Glutamatergic neuron (in vitro differentiated cells): Measurements from ENCODE around the gene KCNMA1. TPM values are rescaled to one million over a fixed set of nuclear protein-coding genes. Genes with fewer than 3 reads are reported as not detected.

Source experiments
- DNase-seq: peaks from one replicate; pipeline ENCODE4 v3.0.0; 2022
- H3K27ac Mint-ChIP-seq: one replicate; pipeline ENCODE4 v1.8.0; 2020; ENCODE audit warnings: mild to moderate bottlenecking, mixed read lengths, inconsistent platforms; ENCODE audit not compliant: unreplicated experiment
- H3K27me3 Mint-ChIP-seq: one replicate; pipeline ENCODE4 v1.8.0; 2020; ENCODE audit warnings: mild to moderate bottlenecking, moderate library complexity, mixed read lengths, inconsistent platforms; ENCODE audit not compliant: unreplicated experiment
- H3K36me3 Mint-ChIP-seq: one replicate; pipeline ENCODE4 v1.8.0; 2020; ENCODE audit warnings: mild to moderate bottlenecking, mixed read lengths, inconsistent platforms; ENCODE audit not compliant: unreplicated experiment
- H3K4me1 Mint-ChIP-seq: one replicate; pipeline ENCODE4 v1.8.0; 2020; ENCODE audit warnings: mild to moderate bottlenecking, low read depth, mixed read lengths, inconsistent platforms; ENCODE audit not compliant: unreplicated experiment
- H3K4me3 Mint-ChIP-seq: one replicate; pipeline ENCODE4 v1.8.0; 2020; ENCODE audit warnings: mild to moderate bottlenecking, mixed read lengths, inconsistent platforms; ENCODE audit not compliant: unreplicated experiment
- H3K9me3 Mint-ChIP-seq: one replicate; pipeline ENCODE4 v1.8.0; 2020; ENCODE audit warnings: mild to moderate bottlenecking, moderate library complexity, mixed read lengths, inconsistent platforms; ENCODE audit not compliant: unreplicated experiment
- total RNA-seq: library from RNA; stranded (reverse); fragmentation: NEBNext Ultra II Directional; extraction: Animal tissue kit (Norgen Biotek cat#: 25700); gene quantifications from one replicate; pipeline ENCODE4 v1.2.1, GENCODE V29; 2021; ENCODE audit not compliant: unreplicated experiment
- TF ChIP-seq, protein P1 (sequence below): fragments of 200-600 bp; sonication (generic); IDR thresholded peaks from one replicate; pipeline ENCODE4 v1.5.0; 2021; ENCODE audit not compliant: partially characterized antibody, unreplicated experiment

Gene KCNMA1
- total RNA-seq, 1 donor from 2014 or later: 3.2 TPM

DNA sequence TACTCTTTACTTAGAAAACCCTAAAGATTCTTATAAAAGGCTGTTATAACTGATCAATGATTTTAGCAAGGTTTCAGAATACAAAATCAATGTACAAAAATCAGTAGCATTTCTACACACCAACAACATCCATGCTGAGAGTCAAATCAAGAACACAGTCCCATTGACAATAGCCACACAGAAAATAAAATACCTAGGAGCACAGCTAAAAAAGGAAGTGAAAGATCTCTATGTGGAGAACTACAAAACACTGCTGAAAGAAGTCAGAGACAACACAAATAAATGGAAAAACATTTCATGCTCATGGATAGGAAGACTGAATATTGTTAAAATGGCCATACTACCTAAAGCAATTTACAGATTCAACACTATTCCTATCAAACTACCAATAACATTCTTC is 427.0 kb downstream of the KCNMA1 start:
- Mint-ChIP-seq H3K9me3 (no peaks in the 10 kb centered on the region), H3K27ac (no peak overlapping the region), H3K36me3 (no peaks in the 10 kb centered on the region), H3K27me3 (no peaks in the 10 kb centered on the region), H3K4me1 (no peaks in the 10 kb centered on the region), H3K4me3 (no peak overlapping the region)
- TF ChIP-seq, protein P1, sequence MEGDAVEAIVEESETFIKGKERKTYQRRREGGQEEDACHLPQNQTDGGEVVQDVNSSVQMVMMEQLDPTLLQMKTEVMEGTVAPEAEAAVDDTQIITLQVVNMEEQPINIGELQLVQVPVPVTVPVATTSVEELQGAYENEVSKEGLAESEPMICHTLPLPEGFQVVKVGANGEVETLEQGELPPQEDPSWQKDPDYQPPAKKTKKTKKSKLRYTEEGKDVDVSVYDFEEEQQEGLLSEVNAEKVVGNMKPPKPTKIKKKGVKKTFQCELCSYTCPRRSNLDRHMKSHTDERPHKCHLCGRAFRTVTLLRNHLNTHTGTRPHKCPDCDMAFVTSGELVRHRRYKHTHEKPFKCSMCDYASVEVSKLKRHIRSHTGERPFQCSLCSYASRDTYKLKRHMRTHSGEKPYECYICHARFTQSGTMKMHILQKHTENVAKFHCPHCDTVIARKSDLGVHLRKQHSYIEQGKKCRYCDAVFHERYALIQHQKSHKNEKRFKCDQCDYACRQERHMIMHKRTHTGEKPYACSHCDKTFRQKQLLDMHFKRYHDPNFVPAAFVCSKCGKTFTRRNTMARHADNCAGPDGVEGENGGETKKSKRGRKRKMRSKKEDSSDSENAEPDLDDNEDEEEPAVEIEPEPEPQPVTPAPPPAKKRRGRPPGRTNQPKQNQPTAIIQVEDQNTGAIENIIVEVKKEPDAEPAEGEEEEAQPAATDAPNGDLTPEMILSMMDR: no peak
- no peak for DNase-seq

DNA sequence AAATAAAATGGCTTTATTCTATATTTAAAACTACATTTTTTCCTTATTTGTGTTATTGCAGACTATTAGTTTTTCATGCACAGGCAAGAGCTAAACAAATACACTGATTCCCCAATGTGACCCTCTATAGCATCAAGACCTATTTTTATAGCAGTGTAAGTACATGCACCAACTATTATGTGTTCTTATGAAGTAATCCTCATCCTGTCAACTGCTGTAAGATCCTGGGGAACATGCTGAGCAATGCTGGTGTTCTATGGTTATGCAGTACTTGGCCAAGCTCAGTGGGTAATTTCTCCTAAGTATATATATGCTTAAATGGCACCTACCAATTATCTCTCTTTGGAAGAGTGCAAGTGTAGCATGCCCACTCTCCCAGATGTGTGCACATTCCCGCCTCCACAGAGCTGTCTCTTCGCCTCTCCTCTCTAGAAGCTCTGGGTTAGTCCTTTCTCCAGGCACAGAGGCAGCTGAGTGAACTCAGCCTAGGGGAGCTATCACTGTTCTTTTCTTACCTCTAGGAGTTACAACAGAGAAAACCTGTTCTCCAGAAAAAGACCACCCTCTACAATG is 428.8 kb downstream of the KCNMA1 start:
- TF ChIP-seq, protein P1: no peak
- Mint-ChIP-seq H3K27ac (no peak overlapping the region), H3K9me3 (no peaks in the 10 kb centered on the region), H3K27me3 (no peaks in the 10 kb centered on the region), H3K4me3 (no peak overlapping the region), H3K4me1 (no peaks in the 10 kb centered on the region), H3K36me3 (no peaks in the 10 kb centered on the region)
- DNase-seq: no peak

DNA sequence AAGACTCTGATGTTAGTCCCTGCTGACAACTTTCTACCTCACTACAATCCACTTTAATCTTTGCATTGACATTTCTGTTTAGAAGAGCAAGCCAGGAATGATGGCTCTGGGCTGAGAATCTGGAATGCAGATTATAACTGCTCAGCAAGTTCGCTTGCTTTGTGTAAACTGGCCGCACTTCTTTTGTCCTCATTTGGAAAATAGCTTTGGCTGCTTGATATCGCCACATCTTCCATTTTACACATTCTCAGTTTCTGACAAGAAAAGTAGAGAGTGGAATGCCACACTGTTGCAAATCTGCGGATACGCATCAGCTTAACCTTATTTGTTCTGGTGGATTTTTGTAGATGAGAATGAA is 429.8 kb downstream of the KCNMA1 start:
- no peak overlapping the region for H3K4me3 Mint-ChIP-seq
- TF ChIP-seq, protein P1: no peak
- H3K4me1 Mint-ChIP-seq: no peaks in the 10 kb centered on the region
- H3K27me3 Mint-ChIP-seq: no peaks in the 10 kb centered on the region
- no peak overlapping the region for H3K27ac Mint-ChIP-seq
- H3K9me3 Mint-ChIP-seq: no peaks in the 10 kb centered on the region
- no peak for DNase-seq
- H3K36me3 Mint-ChIP-seq: no peaks in the 10 kb centered on the region

DNA sequence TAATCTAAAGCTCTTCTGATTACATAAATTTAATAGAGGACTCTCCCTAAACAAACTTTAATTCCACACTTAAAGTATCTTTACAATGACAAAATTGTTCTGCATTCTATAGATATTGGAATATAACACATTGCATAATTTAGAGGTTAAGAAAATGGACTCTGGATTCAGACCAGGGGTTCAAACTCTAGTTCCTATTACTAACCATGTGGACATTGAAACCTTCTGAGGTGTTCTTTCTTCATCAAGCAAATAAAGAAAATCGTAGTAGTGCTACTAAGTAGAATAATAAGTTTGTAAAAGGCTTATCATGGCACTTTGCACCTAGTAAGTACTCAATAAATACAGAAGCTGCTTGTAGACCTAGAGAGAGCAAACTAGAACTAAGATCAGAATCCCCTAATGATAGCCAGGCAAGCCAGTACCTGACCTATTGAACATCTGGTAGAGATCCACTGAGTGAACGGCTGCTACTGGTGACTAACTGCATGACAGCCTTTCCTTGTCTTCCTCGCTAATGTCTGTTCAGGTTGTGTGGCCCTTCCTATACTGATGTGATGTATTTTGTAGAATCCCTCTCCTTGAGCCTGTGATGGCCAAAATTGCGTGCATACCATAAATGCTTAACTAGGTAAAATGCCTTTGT is 430.3 kb downstream of the KCNMA1 start:
- no peaks in the 10 kb centered on the region for H3K36me3 Mint-ChIP-seq
- TF ChIP-seq, protein P1: no peak

DNA sequence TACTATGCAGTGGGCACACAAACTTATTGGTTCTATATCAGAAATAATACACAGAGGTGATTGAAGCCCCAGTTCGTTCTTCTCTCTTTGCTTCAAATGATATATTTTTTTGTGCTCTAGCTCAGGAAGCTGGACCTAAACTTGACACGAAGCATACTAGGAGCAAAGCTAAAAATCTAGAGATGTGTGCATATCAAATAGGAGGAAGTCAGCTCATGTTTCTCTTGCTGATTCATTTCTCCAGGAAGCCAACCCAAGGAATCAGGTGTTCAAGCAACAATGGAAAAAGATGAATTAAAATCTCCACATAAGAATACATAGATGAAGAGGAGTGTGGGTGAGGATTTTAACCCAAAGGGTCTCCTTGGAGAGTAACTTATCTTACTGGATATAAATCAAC is 432.5 kb downstream of the KCNMA1 start:
- H3K27me3 Mint-ChIP-seq: no peaks in the 10 kb centered on the region
- DNase-seq: no peak
- H3K27ac Mint-ChIP-seq: no peak overlapping the region
- no peaks in the 10 kb centered on the region for H3K4me1 Mint-ChIP-seq
- H3K36me3 Mint-ChIP-seq: no peaks in the 10 kb centered on the region
- TF ChIP-seq, protein P1: no peak
- H3K9me3 Mint-ChIP-seq: no peaks in the 10 kb centered on the region
- no peak overlapping the region for H3K4me3 Mint-ChIP-seq

More for the DNA sequence above, 430.3 kb downstream of the KCNMA1 start:
- no peaks in the 10 kb centered on the region for H3K4me1 Mint-ChIP-seq
- no peaks in the 10 kb centered on the region for H3K27me3 Mint-ChIP-seq
- no peak overlapping the region for H3K4me3 Mint-ChIP-seq
- no peak for DNase-seq
- H3K27ac Mint-ChIP-seq: no peak overlapping the region
- H3K9me3 Mint-ChIP-seq: no peaks in the 10 kb centered on the region
